GM23338 (cell line): Measurements from ENCODE around the gene CLDN22. TPM values are rescaled to one million over a fixed set of nuclear protein-coding genes. Genes with fewer than 3 reads are reported as not detected.

Source experiments
- ATAC-seq: fragments of 200-7000 bp; cut with Tn5 transposase; 3 replicates; pipeline ENCODE4 v1.9.1; 2020
- DNase-seq: peaks from one replicate; pipeline ENCODE4 v3.0.0-alpha.2; 2015; ENCODE audit warnings: low spot score
- H2AFZ ChIP-seq: fragments of 200-600 bp; sonication (generic); 2 replicates; pipeline ENCODE4 v1.8.0; 2016; ENCODE audit warnings: antibody characterized with exemption, mild to moderate bottlenecking, moderate library complexity
- H3F3A ChIP-seq: fragments of 200-600 bp; sonication (generic); replicated peaks from 2 replicates; pipeline ENCODE4 v1.8.0; 2017; ENCODE audit warnings: antibody characterized with exemption, mixed run types, low read depth
- H3K27ac ChIP-seq: fragments of 200-600 bp; sonication (generic); 2 replicates; pipeline ENCODE4 v1.6.1; 2016; ENCODE audit warnings: low read depth
- H3K27me3 ChIP-seq: fragments of 200-600 bp; sonication (generic); 2 replicates; pipeline ENCODE4 v1.8.0; 2016; ENCODE audit warnings: mild to moderate bottlenecking, mixed run types, moderate library complexity; ENCODE audit not compliant: insufficient read depth
- H3K36me3 ChIP-seq: fragments of 200-600 bp; sonication (generic); 2 replicates; pipeline ENCODE4 v1.8.0; 2016; ENCODE audit warnings: mild to moderate bottlenecking; ENCODE audit not compliant: insufficient read depth
- H3K4me1 ChIP-seq: fragments of 200-600 bp; sonication (generic); 2 replicates; pipeline ENCODE4 v1.8.0; 2016; ENCODE audit warnings: mild to moderate bottlenecking, moderate library complexity; ENCODE audit not compliant: insufficient read depth
- H3K4me2 ChIP-seq: fragments of 200-600 bp; sonication (generic); 2 replicates; pipeline ENCODE4 v1.7.1; 2017; ENCODE audit warnings: mixed run types
- H3K4me3 ChIP-seq: fragments of 200-600 bp; sonication (generic); 2 replicates; pipeline ENCODE4 v1.6.1; 2016; ENCODE audit warnings: mixed run types
- H3K79me2 ChIP-seq: fragments of 200-600 bp; sonication (generic); replicated peaks from 2 replicates; pipeline ENCODE4 v1.8.0; 2017; ENCODE audit warnings: mild to moderate bottlenecking; ENCODE audit not compliant: insufficient read depth
- H3K9me2 ChIP-seq: fragments of 200-600 bp; sonication (generic); 2 replicates; pipeline ENCODE4 v1.8.0; 2017; ENCODE audit not compliant: insufficient read depth
- H4K20me1 ChIP-seq: fragments of 200-600 bp; sonication (generic); replicated peaks from 2 replicates; pipeline ENCODE4 v1.8.0; 2017; ENCODE audit warnings: mild to moderate bottlenecking; ENCODE audit not compliant: insufficient read depth
- H3K27ac Mint-ChIP-seq: 2 replicates; pipeline ENCODE4 v1.8.0; 2020; ENCODE audit warnings: inconsistent platforms, mild to moderate bottlenecking, moderate library complexity, mixed read lengths
- H3K27me3 Mint-ChIP-seq: 3 replicates; pipeline ENCODE4 v1.8.0; 2022; ENCODE audit warnings: low read depth, mild to moderate bottlenecking, moderate library complexity, mixed read lengths, inconsistent platforms; ENCODE audit not compliant: insufficient read depth, poor library complexity
- H3K36me3 Mint-ChIP-seq: 3 replicates; pipeline ENCODE4 v1.8.0; 2021; ENCODE audit warnings: low read depth, mild to moderate bottlenecking, inconsistent platforms, moderate library complexity, mixed read lengths
- H3K4me1 Mint-ChIP-seq: 3 replicates; pipeline ENCODE4 v1.8.0; 2020; ENCODE audit warnings: mild to moderate bottlenecking, inconsistent platforms, mixed read lengths
- H3K4me3 Mint-ChIP-seq: 3 replicates; pipeline ENCODE4 v1.8.0; 2021; ENCODE audit warnings: moderate library complexity, mild to moderate bottlenecking, inconsistent platforms, mixed read lengths
- H3K9me3 Mint-ChIP-seq: 3 replicates; pipeline ENCODE4 v1.8.0; 2020; ENCODE audit warnings: moderate library complexity, mild to moderate bottlenecking, inconsistent platforms, mixed read lengths
- CREB1 ChIP-seq: fragments of 250-450 bp; sonication (Bioruptor Pico); IDR thresholded peaks from 2 replicates; pipeline ENCODE4 v1.5.0; 2020; ENCODE audit warnings: low read depth, mild to moderate bottlenecking, moderate library complexity
- EZH2 ChIP-seq: fragments of 200-600 bp; sonication (generic); IDR thresholded peaks from one replicate; pipeline ENCODE4 v1.8.0; 2017; ENCODE audit warnings: antibody characterized with exemption, mild to moderate bottlenecking, low read depth; ENCODE audit not compliant: unreplicated experiment
- EZH2phosphoT487 ChIP-seq: fragments of 200-600 bp; sonication (generic); IDR thresholded peaks from one replicate; pipeline ENCODE4 v1.8.1; 2018; ENCODE audit warnings: antibody characterized with exemption; ENCODE audit not compliant: unreplicated experiment
- JUNB ChIP-seq: IDR thresholded peaks from one replicate; pipeline ENCODE4 v1.6.1; 2016; ENCODE audit warnings: antibody characterized with exemption; ENCODE audit not compliant: unreplicated experiment
- NANOG ChIP-seq: IDR thresholded peaks from 2 replicates; pipeline ENCODE4 v1.6.1; 2016; ENCODE audit warnings: antibody characterized with exemption, borderline replicate concordance
- POLR2AphosphoS5 ChIP-seq: IDR thresholded peaks from 2 replicates; pipeline ENCODE4 v1.6.1; 2016; ENCODE audit warnings: antibody characterized with exemption, low read depth
- STAT1 ChIP-seq: IDR thresholded peaks from one replicate; pipeline ENCODE4 v1.6.1; 2016; ENCODE audit warnings: antibody characterized with exemption; ENCODE audit not compliant: unreplicated experiment
- ZNF114 ChIP-seq: fragments of 250-450 bp; sonication (Bioruptor Pico); IDR thresholded peaks from 2 replicates; pipeline ENCODE4 v1.5.0; 2020; ENCODE audit warnings: mild to moderate bottlenecking, moderate library complexity
- ZNF331 ChIP-seq: fragments of 250-450 bp; sonication (Bioruptor Pico); IDR thresholded peaks from 2 replicates; pipeline ENCODE4 v1.5.0; 2020; ENCODE audit warnings: low read depth, mild to moderate bottlenecking, moderate library complexity
- ZNF462 ChIP-seq: fragments of 250-450 bp; sonication (Bioruptor Pico); IDR thresholded peaks from 2 replicates; pipeline ENCODE4 v1.5.0; 2020; ENCODE audit warnings: mild to moderate bottlenecking, moderate library complexity
- polyA plus RNA-seq: library from polyadenylated mRNA; unstranded; fragments of >200 nt; fragmentation: Nextera tagmentation; extraction: Ambion mirVana; gene quantifications from 2 replicates; pipeline ENCODE4 v1.2.1, GENCODE V29; 2016
- total RNA-seq: library from RNA; depleted of rRNA; stranded (reverse); fragments of >200 nt; shearing (Covaris generic); gene quantifications from 2 replicates; pipeline ENCODE4 v1.2.3, GENCODE V29; 2014
- TF ChIP-seq, protein P1 (sequence below): IDR thresholded peaks from 2 replicates; pipeline ENCODE4 v1.6.1; 2016; ENCODE audit warnings: antibody characterized with exemption
- TF ChIP-seq, protein P2 (sequence below): IDR thresholded peaks from one replicate; pipeline ENCODE4 v1.6.1; 2018; ENCODE audit warnings: antibody characterized with exemption; ENCODE audit not compliant: unreplicated experiment
- TF ChIP-seq, protein P3 (sequence below), 2 experiments: fragments of 200-600 bp in 1 of 2; sonication (generic) in 1 of 2; conservative IDR thresholded peaks; 2 replicates each; pipeline versions ENCODE4 v1.5.1 to v1.6.1; 2016 to 2017; ENCODE audit warnings: antibody characterized with exemption in 2 of 2, low read depth in 2 of 2, mild to moderate bottlenecking in 2 of 2, moderate library complexity in 1 of 2

The CLDN22 gene
- total and polyA plus RNA-seq, 2 experiments from 2014 or later = not detected

DNA sequence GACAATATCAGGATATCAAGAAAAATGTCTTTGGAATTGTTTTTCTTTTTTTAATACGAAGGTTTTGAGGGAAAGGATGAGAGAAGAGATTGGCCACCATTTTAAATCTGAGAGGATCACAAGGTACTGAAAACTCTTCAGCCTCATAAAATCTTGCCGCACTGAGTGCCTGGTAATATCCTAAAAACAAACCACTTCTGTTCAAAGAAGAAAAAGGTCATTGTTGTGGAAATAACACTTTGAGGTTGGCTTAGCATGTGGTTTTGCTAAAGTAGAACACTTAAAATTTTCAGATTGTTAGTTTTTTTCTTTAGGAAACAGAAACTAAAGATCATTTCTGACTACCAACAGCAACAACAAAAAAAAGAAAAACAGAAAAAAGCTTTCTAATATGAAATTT lies 1.0 kb upstream of the CLDN22 start:
- Histone ChIP-seq H3K27me3 (no peaks in the 10 kb centered on the region), H3K9me2 (no peaks in the 10 kb centered on the region), H3K4me3 (no peak overlapping the region), H3K79me2 (no peaks in the 10 kb centered on the region), H3K36me3 (peaks cover 4% of the 10 kb centered on the region; the same call in 1 of the 2 replicates), H3F3A (0 out of 2 replicates have a peak, but pooled peaks cover 5% of the 10 kb centered on the region), H4K20me1 (peaks cover 8% of the 10 kb centered on the region; the same call in 1 of the 2 replicates), H3K4me1 (no peaks in the 10 kb centered on the region), H2AFZ (no peak overlapping the region), H3K27ac (no peak overlapping the region), H3K4me2 (no peak overlapping the region)
- Mint-ChIP-seq H3K9me3 (peaks cover 11% of the 10 kb centered on the region), H3K4me1 (no peaks in the 10 kb centered on the region), H3K27ac (no peak overlapping the region), H3K4me3 (no peak overlapping the region), H3K36me3 (peaks cover 15% of the 10 kb centered on the region; the same call in 2 of the 3 replicates), H3K27me3 (peaks cover 15% of the 10 kb centered on the region)
- ATAC-seq (no peak), DNase-seq (no peak)
- TF ChIP-seq ZNF331 = no peak
- TF ChIP-seq ZNF114 (CRISPR knock-in tag) = no peak
- no peak for TF ChIP-seq EZH2
- no peak for TF ChIP-seq CREB1
- TF ChIP-seq, protein P1, sequence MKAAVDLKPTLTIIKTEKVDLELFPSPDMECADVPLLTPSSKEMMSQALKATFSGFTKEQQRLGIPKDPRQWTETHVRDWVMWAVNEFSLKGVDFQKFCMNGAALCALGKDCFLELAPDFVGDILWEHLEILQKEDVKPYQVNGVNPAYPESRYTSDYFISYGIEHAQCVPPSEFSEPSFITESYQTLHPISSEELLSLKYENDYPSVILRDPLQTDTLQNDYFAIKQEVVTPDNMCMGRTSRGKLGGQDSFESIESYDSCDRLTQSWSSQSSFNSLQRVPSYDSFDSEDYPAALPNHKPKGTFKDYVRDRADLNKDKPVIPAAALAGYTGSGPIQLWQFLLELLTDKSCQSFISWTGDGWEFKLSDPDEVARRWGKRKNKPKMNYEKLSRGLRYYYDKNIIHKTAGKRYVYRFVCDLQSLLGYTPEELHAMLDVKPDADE = no peak
- no peak for TF ChIP-seq NANOG
- no peak for TF ChIP-seq ZNF462
- no peak for TF ChIP-seq JUNB
- no peak for TF ChIP-seq POLR2AphosphoS5
- TF ChIP-seq, protein P2, sequence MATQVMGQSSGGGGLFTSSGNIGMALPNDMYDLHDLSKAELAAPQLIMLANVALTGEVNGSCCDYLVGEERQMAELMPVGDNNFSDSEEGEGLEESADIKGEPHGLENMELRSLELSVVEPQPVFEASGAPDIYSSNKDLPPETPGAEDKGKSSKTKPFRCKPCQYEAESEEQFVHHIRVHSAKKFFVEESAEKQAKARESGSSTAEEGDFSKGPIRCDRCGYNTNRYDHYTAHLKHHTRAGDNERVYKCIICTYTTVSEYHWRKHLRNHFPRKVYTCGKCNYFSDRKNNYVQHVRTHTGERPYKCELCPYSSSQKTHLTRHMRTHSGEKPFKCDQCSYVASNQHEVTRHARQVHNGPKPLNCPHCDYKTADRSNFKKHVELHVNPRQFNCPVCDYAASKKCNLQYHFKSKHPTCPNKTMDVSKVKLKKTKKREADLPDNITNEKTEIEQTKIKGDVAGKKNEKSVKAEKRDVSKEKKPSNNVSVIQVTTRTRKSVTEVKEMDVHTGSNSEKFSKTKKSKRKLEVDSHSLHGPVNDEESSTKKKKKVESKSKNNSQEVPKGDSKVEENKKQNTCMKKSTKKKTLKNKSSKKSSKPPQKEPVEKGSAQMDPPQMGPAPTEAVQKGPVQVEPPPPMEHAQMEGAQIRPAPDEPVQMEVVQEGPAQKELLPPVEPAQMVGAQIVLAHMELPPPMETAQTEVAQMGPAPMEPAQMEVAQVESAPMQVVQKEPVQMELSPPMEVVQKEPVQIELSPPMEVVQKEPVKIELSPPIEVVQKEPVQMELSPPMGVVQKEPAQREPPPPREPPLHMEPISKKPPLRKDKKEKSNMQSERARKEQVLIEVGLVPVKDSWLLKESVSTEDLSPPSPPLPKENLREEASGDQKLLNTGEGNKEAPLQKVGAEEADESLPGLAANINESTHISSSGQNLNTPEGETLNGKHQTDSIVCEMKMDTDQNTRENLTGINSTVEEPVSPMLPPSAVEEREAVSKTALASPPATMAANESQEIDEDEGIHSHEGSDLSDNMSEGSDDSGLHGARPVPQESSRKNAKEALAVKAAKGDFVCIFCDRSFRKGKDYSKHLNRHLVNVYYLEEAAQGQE = no peak
- TF ChIP-seq STAT1 = no peak
- TF ChIP-seq, protein P3, sequence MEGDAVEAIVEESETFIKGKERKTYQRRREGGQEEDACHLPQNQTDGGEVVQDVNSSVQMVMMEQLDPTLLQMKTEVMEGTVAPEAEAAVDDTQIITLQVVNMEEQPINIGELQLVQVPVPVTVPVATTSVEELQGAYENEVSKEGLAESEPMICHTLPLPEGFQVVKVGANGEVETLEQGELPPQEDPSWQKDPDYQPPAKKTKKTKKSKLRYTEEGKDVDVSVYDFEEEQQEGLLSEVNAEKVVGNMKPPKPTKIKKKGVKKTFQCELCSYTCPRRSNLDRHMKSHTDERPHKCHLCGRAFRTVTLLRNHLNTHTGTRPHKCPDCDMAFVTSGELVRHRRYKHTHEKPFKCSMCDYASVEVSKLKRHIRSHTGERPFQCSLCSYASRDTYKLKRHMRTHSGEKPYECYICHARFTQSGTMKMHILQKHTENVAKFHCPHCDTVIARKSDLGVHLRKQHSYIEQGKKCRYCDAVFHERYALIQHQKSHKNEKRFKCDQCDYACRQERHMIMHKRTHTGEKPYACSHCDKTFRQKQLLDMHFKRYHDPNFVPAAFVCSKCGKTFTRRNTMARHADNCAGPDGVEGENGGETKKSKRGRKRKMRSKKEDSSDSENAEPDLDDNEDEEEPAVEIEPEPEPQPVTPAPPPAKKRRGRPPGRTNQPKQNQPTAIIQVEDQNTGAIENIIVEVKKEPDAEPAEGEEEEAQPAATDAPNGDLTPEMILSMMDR (conservative IDR thresholded peaks at IDR 0.05; ENCODE audit: low read depth in 2 of 2) = no peak
- no peak for TF ChIP-seq EZH2phosphoT487
